ENCODE results near the gene COL9A3.

Gene COL9A3

GRCh38 chr20:62797671-62798532 is 18.9 kb upstream of the COL9A3 start:
- no peak for DNase-seq

- no peak for DNase-seq
Measured at GRCh38 chr20:62799036-62799435, 17.8 kb upstream of the COL9A3 start.

GRCh38 chr20:62799459-62799858 is 17.4 kb upstream of the COL9A3 start:
- no peak for DNase-seq

GRCh38 chr20:62799873-62800272 is 17.0 kb upstream of the COL9A3 start:
- no peak for DNase-seq

- no peak for DNase-seq
Measured at GRCh38 chr20:62800314-62801259, 16.3 kb upstream of the COL9A3 start.

- DNase-seq = no peak
Measured at GRCh38 chr20:62801284-62802010, 15.4 kb upstream of the COL9A3 start.

GRCh38 chr20:62802026-62802712 is 14.7 kb upstream of the COL9A3 start:
- DNase-seq = no peak

GRCh38 chr20:62804021-62804626 is 12.7 kb upstream of the COL9A3 start:
- DNase-seq = no peak

GRCh38 chr20:62804627-62805154 is 12.2 kb upstream of the COL9A3 start, which contains the start of gene OGFR:
OGFR (plus strand) TSS chr20:62804835; CDS start chr20:62804860, 25 bp downstream.
- DNase-seq = no peak

- no peak for DNase-seq
Measured at GRCh38 chr20:62805155-62805710, 11.6 kb upstream of the COL9A3 start.

- no peak for DNase-seq
Measured at GRCh38 chr20:62805711-62806382, 11.0 kb upstream of the COL9A3 start.

GRCh38 chr20:62806383-62807050 is 10.3 kb upstream of the COL9A3 start:
- DNase-seq = no peak

GRCh38 chr20:62807444-62808210 is 9.2 kb upstream of the COL9A3 start:
- no peak for DNase-seq

GRCh38 chr20:62808211-62808865 is 8.5 kb upstream of the COL9A3 start:
- DNase-seq = no peak

- no peak for DNase-seq
Measured at GRCh38 chr20:62809530-62810428, 7.1 kb upstream of the COL9A3 start.

- no peak for DNase-seq
Measured at GRCh38 chr20:62811320-62811719, 5.5 kb upstream of the COL9A3 start.

GRCh38 chr20:62811720-62812119 is 5.1 kb upstream of the COL9A3 start:
- DNase-seq = no peak

Data from NCI-H1436 treated with DMSO at 0.1 percent for 48 hours (cell line).